HG02571 (cell line): ENCODE data around the gene THPO.
A peak's percentile ranks its signal among the peaks of the same experiment; 100 is the strongest.

Experiments used
- ATAC-seq: cut with Tn5 transposase; IDR thresholded peaks from one replicate; pipeline ENCODE4 v1.9.1; 2021; ENCODE audit warnings: mild to moderate bottlenecking, moderate library complexity; ENCODE audit not compliant: unreplicated experiment

The THPO gene

GRCh38 chr3:184368116-184368515, 9.9 kb downstream of the THPO start:
- no peak for ATAC-seq

GRCh38 chr3:184366619-184367289, 11.3 kb downstream of the THPO start:
- ATAC-seq: no peak

- peak; percentile 87 for ATAC-seq
These were observed 15.1 kb downstream of the THPO start for GRCh38 chr3:184362668-184363546.

GRCh38 chr3:184361932-184362667, 15.9 kb downstream of the THPO start:
- ATAC-seq: peak; percentile 11

- peak; percentile 38 for ATAC-seq
These were observed 16.5 kb downstream of the THPO start, which contains the start of the genes CLCN2 and POLR2H for GRCh38 chr3:184361532-184361931. Gene CLCN2 (minus strand): TSS chr3:184361605. CDS start chr3:184361479, 126 bp downstream. Gene POLR2H (plus strand): TSS chr3:184361710. CDS start chr3:184363493, 1,783 bp downstream.

- no peak for ATAC-seq
These were observed 17.0 kb downstream of the THPO start for GRCh38 chr3:184360929-184361531.

- ATAC-seq: no peak
These were observed 17.7 kb downstream of the THPO start for GRCh38 chr3:184360070-184360928.

- no peak for ATAC-seq
These were observed 18.4 kb downstream of the THPO start for GRCh38 chr3:184359610-184360009.

- no peak for ATAC-seq
These were observed 19.1 kb downstream of the THPO start for GRCh38 chr3:184358921-184359350.

- no peak for ATAC-seq
These were observed 19.8 kb downstream of the THPO start for GRCh38 chr3:184358124-184358767.

- ATAC-seq: no peak
These were observed 20.5 kb downstream of the THPO start for GRCh38 chr3:184357248-184358123.

GRCh38 chr3:184355261-184356040, 22.6 kb downstream of the THPO start:
- ATAC-seq: no peak

- no peak for ATAC-seq
These were observed 23.3 kb downstream of the THPO start for GRCh38 chr3:184354754-184355153.

- ATAC-seq: no peak
These were observed 23.8 kb downstream of the THPO start for GRCh38 chr3:184354121-184354728.

GRCh38 chr3:184353546-184353941, 24.5 kb downstream of the THPO start:
- no peak for ATAC-seq

GRCh38 chr3:184352897-184353545, 25.0 kb downstream of the THPO start:
- no peak for ATAC-seq
